Breast epithelium (tissue), 4 donors: ENCODE results near the gene SETD1A. TPM values are rescaled to one million over a fixed set of nuclear protein-coding genes. Genes with fewer than 3 reads are reported as not detected.
"Not testable (repeated sequence)": the region's sequence is repeated elsewhere in the genome, so short reads cannot be mapped to it uniquely, and the experiment has no call there.

ENCODE experiments used
- DNase-seq, 2 donors: peaks; one replicate each; pipeline ENCODE4 v3.0.0-alpha.2; 2019; ENCODE audit warnings: low spot score in 2 of 2
- H3K27ac ChIP-seq, 2 donors: fragments of 200-600 bp; sonication (generic) in 1 of 2; one replicate each; pipeline ENCODE4 v1.5.1; 2016 to 2019; ENCODE audit warnings: mild to moderate bottlenecking in 1 of 2
- H3K27me3 ChIP-seq, 2 donors: fragments of 200-600 bp; sonication (generic) in 1 of 2; one replicate each; pipeline versions ENCODE4 v1.5.1 to v1.6.0; 2017 to 2019; ENCODE audit warnings: control low read depth in 1 of 2, mild to moderate bottlenecking in 1 of 2
- H3K36me3 ChIP-seq: fragments of 200-600 bp; one replicate; pipeline ENCODE4 v1.5.1; 2019
- H3K4me1 ChIP-seq, 2 donors: fragments of 200-600 bp; sonication (generic); one replicate each; pipeline ENCODE4 v1.5.1; 2016 to 2019; ENCODE audit warnings: control low read depth in 1 of 2
- H3K4me3 ChIP-seq, 3 donors: fragments of 200-600 bp; sonication (generic); 1 replicate in 2 of 3; 2 replicates in 1 of 3; pipeline ENCODE4 v1.5.1; 2016 to 2019; ENCODE audit warnings: mild to moderate bottlenecking in 3 of 3, moderate library complexity in 2 of 3
- H3K9me3 ChIP-seq, 2 donors: fragments of 200-600 bp; sonication (generic) in 1 of 2; one replicate each; pipeline ENCODE4 v1.5.1; 2016 to 2019; ENCODE audit warnings: control low read depth in 1 of 2
- CTCF ChIP-seq, 3 donors: fragments of 450-650 bp; IDR thresholded peaks; one replicate each; pipeline ENCODE4 v1.5.1; 2016 to 2017; ENCODE audit warnings: antibody characterized with exemption in 3 of 3, mild to moderate bottlenecking in 3 of 3, moderate library complexity in 3 of 3
- POLR2A ChIP-seq: fragments of 450-650 bp; IDR thresholded peaks from one replicate; pipeline ENCODE4 v1.6.1; 2016; ENCODE audit warnings: antibody characterized with exemption, mild to moderate bottlenecking, moderate library complexity
- POLR2AphosphoS5 ChIP-seq, 3 donors: sonication (generic); formaldehyde crosslinking; IDR thresholded peaks; one replicate each; pipeline ENCODE4 v1.6.1; 2017; ENCODE audit warnings: antibody characterized with exemption in 3 of 3
- intact Hi-C: fragments of 100-400 bp; cut with DNase I; formaldehyde crosslinking; loops from one replicate; pipeline ENCODE4 v1.15.1; 2023; ENCODE audit warnings: low total_unique reads
- total RNA-seq, 3 donors: library from RNA; depleted of rRNA; stranded (reverse); fragments of >200 nt; gene quantifications; one replicate each; pipeline ENCODE4 v1.1.0, GENCODE V29; 2016

SETD1A gene
- total RNA-seq, 3 donors from 2014 or later: 4.8 to 5.6 (median 5.1) TPM

DNA sequence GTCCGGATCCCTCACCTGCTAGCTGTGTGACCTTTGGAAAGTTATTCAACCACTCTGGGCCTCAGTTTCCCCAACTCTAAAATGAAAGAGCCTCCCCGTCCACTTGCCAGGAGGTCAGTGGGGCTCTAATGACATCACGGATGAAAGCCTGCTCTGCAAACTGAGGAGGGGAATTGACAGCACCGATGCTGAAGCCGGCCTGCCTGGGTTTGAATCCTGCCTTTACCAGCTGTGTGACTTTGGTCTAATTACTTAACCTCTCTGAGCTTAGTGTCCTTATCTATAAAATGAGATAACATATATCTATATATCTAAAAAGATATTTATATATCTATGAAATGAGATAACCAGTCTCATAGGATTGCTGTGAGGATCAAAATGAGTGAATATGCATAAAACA is 51.0 kb downstream of the SETD1A start:
- TF ChIP-seq CTCF (IDR thresholded peaks at IDR 0.05): no peak
- TF ChIP-seq POLR2A: no peak
- TF ChIP-seq POLR2AphosphoS5 (IDR thresholded peaks at IDR 0.05): no peak
- H3K27me3 ChIP-seq: peaks cover 0 to 7% of the 10 kb centered on the region in 2 donors
- no peaks in the 10 kb centered on the region for H3K4me1 ChIP-seq
- no peak overlapping the region for H3K4me3 ChIP-seq
- no peak overlapping the region for H3K27ac ChIP-seq
- no peaks in the 10 kb centered on the region for H3K36me3 ChIP-seq
- no peaks in the 10 kb centered on the region for H3K9me3 ChIP-seq
- no peak for DNase-seq
- intact Hi-C loops: no loop called here

DNA sequence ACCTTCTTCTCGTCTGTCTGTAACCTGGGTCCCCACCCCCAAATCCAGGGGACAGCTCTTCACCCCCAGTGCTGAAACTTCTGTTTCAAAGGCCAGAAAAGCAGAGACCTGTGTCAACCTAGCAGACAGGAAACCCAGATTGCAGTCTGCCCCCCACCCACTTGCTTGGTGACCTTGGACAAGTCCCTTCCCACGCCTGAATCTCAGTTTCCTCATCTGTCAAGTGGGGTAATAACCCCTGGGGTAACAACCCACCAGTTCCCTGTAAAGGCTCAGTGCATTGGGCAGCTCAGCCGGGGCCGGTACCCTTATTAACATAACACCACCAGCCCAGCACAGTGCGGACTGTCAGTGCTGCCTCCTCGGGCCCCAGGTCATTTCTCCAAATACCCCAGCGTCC is 51.6 kb downstream of the SETD1A start:
- Histone ChIP-seq H3K36me3 (no peaks in the 10 kb centered on the region), H3K27ac (no peak overlapping the region), H3K4me1 (no peaks in the 10 kb centered on the region), H3K9me3 (no peaks in the 10 kb centered on the region), H3K27me3 (peaks cover 0 to 7% of the 10 kb centered on the region in 2 donors), H3K4me3 (no peak overlapping the region)
- no peak for DNase-seq
- TF ChIP-seq POLR2AphosphoS5 (IDR thresholded peaks at IDR 0.05) (no peak), POLR2A (no peak), CTCF (IDR thresholded peaks at IDR 0.05) (no peak)
- intact Hi-C loops: no loop called here

- intact Hi-C loops: no loop called here
- H3K4me3 ChIP-seq: peak overlapping the region; percentile 7 to 70 (median 50)
- no peak for DNase-seq
- TF ChIP-seq POLR2AphosphoS5 (IDR thresholded peaks at IDR 0.05): no peak
- no peaks in the 10 kb centered on the region for H3K36me3 ChIP-seq
- no peaks in the 10 kb centered on the region for H3K4me1 ChIP-seq
- H3K9me3 ChIP-seq: no peaks in the 10 kb centered on the region
- H3K27ac ChIP-seq: no peak overlapping the region
- H3K27me3 ChIP-seq: peaks cover 0 to 7% of the 10 kb centered on the region in 2 donors
Observed at GRCh38 chr16:31009894-31010584, 52.5 kb downstream of the SETD1A start.

DNA sequence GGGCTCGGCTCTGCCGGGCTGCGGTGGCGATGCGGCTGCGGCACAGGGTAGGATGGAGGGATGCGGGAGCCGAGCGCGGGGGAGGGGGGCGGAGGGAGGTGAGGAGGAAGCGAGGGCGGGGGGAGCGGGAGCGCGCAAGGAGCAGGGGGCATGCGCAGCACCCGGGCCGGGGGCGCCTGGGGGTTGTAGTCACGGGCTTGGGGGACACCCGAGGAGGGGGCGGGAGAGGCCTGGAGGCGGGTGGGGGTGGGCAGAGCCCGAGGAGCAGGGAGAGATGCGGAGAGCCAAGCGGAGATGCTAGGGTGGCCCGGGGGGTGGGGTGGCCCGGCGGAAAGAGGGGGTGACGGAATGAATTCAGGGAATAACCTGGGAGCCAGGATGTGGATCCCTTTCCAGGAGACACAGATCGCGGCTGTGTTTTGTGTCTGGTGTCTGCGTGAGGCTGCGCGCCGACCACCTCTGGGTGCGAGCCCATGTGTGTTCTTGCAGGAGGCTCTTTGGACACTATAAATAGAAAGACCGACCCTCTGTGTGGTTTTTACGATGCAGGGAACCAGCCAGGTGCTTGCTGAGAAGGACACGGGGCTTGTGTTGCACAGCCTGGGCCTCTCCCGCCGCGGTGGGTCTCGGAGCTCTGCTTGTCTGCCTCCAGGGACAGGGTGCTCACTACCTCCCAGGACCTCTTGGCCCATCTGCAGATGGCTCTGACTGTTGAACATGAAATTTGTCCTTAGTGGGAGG is 53.2 kb downstream of the SETD1A start, which contains the start of gene STX1B:
Gene STX1B (minus strand): TSS at position 54 of the 741 bp plus-strand sequence. CDS start 242 bp downstream, outside the sequence.
- H3K4me1 ChIP-seq: no peaks in the 10 kb centered on the region
- no peak within 1 kb of the TSS for H3K27ac ChIP-seq
- no peak for DNase-seq
- H3K36me3 ChIP-seq: no peaks in the 10 kb centered on the region
- peaks cover 0 to 7% of the 10 kb centered on the region in 2 donors for H3K27me3 ChIP-seq
- no peaks in the 10 kb centered on the region for H3K9me3 ChIP-seq
- intact Hi-C loops: no loop called here
- peak within 1 kb of the TSS; percentile 7 to 70 (median 50) for H3K4me3 ChIP-seq
- TF ChIP-seq POLR2AphosphoS5 (IDR thresholded peaks at IDR 0.05): no peak
- no peak for TF ChIP-seq POLR2A
- TF ChIP-seq CTCF (IDR thresholded peaks at IDR 0.05): no peak

DNA sequence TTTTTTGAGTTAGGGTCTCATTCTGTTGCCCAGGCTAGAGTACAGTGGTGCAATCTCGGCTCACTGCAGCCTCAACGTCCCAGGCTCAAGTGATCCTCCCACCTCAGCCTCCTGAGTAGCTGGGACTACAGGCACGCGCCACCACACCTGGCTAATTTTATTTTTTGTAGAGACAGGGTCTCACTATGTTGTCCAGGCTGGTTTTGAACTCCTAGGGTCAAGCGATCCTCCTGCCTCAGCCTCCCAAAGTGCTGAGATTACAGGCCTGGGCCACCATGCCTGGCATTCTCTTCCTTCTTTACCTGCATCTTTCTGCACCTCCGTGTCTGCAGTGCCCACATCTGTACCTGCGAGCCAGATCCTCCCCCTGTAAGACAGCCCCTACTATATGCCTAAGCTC is 54.3 kb downstream of the SETD1A start:
- H3K27ac ChIP-seq, H3K36me3 ChIP-seq, DNase-seq, H3K4me3 ChIP-seq, H3K27me3 ChIP-seq, intact Hi-C loops, H3K9me3 ChIP-seq, H3K4me1 ChIP-seq: not testable (repeated sequence)

DNA sequence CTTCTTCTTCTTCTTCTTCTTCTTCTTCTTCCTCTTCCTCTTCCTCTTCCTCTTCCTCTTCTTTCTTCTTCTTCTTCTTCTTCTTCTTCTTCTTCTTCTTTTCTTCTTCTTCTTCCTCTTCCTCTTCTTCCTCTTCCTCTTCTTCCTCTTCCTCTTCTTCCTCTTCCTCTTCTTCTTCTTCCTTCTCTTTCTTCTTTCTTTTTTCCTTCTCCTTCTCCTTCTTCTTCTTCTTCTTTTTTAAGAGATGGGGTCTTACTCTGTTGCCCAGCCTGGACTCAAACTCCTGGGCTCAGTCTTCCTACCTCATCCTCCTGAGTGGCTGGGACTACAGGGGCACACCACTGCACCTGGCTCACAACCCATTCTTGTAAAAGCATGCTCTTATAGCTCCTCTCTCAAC is 55.7 kb downstream of the SETD1A start:
- H3K4me1 ChIP-seq, H3K9me3 ChIP-seq, H3K27ac ChIP-seq, intact Hi-C loops, DNase-seq, H3K36me3 ChIP-seq, H3K27me3 ChIP-seq, H3K4me3 ChIP-seq: not testable (repeated sequence)
